ENCODE results near the gene ASMTL.
A peak's percentile ranks its signal among the peaks of the same experiment; 100 is the strongest.
"Not testable (repeated sequence)": the region's sequence is repeated elsewhere in the genome, so short reads cannot be mapped to it uniquely, and the experiment has no call there.

Gene ASMTL

DNA sequence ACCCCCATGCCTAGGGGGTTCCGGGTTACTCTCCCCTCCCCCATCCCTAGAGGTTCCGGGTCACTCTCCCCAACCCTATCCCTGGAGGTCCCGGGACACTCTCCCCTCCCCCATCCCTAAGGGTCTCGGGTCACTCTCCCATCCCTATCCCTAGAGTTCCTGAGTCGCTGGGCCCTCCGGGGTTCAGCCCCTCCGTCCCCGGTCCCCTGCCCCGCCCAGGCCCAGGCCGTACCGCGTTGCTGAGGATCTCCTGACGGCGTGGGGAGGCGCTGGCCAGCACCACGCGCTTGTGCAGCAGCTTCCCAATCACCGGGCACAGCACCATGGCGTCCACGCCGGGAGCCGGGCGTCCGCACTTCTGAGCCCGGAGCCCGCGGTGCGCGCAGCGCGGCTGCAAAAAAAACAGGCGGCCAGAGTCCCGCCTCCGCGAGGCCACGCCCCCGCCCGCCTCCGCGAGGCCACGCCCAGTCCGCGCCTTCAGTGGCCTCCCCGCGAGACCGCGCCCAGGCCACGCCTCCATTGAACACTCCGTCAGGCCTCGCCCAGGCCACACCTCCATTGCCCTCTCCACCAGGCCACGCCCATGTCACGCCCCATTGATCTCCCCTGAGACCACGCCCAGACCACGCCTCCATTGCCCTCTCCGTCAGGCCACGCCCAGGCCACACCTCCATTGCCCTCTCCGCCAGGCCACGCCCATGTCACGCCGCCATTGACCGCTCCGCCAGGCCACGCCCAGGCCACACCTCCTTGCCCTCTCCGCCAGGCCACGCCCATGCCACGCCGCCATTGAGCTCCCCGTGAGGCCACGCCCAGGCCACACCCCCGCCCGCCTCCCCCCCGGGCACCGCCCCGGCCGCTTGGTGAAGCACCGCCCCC is at the start of gene ASMTL:
Gene ASMTL, minus strand, starts transcription at position 394 of the 879 bp plus-strand sequence. Its CDS starts 69 bp downstream, at position 325.
- Mint-ChIP-seq H3K4me1 (peaks cover 39% of the 10 kb centered on the region), H3K27ac (ENCODE audit: low read depth) (peak within 1 kb of the TSS; percentile 85), H3K9me3 (peaks cover 16% of the 10 kb centered on the region), H3K36me3 (ENCODE audit: insufficient read depth) (peaks cover 29% of the 10 kb centered on the region), H3K4me3 (peak within 1 kb of the TSS; percentile 76), H3K27me3 (no peaks in the 10 kb centered on the region)
- ATAC-seq (replicated peaks; ENCODE audit: extremely low read depth, poor library complexity, severe bottlenecking) (peak; percentile 63), DNase-seq (ENCODE audit: low spot score in 2 of 2) (peak; percentile 100)

DNA sequence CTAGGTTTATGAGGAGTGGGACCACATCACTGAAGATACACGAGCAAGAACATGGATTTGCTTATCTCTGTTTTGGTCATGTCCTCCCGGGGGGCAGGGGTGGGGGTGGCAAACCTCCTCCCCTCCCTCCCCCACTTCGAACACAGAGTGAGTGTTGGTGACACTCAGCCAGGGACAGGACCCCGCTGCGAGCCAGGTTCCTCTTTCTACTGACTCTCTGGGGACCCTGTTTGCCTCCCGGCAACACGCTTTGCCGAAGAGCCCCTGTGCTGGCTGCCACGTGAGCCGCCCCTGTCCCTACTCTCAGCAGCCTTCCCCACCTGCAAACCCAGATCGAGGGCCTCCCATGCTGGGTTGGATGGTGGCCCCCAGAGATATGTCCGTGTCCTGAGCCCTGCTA is 49.5 kb upstream of the ASMTL start:
- peaks cover 35% of the 10 kb centered on the region for H3K4me1 Mint-ChIP-seq
- peak overlapping the region; percentile 95 for H3K27ac Mint-ChIP-seq (ENCODE audit: low read depth)
- ATAC-seq (replicated peaks; ENCODE audit: extremely low read depth, poor library complexity, severe bottlenecking): no peak
- peaks cover 68% of the 10 kb centered on the region for H3K36me3 Mint-ChIP-seq (ENCODE audit: insufficient read depth)
- DNase-seq (ENCODE audit: low spot score in 2 of 2): peak in 1 of 2 donors; percentile 9
- H3K4me3 Mint-ChIP-seq: peak overlapping the region; percentile 62
- H3K27me3 Mint-ChIP-seq: no peaks in the 10 kb centered on the region
- no peaks in the 10 kb centered on the region for H3K9me3 Mint-ChIP-seq

DNA sequence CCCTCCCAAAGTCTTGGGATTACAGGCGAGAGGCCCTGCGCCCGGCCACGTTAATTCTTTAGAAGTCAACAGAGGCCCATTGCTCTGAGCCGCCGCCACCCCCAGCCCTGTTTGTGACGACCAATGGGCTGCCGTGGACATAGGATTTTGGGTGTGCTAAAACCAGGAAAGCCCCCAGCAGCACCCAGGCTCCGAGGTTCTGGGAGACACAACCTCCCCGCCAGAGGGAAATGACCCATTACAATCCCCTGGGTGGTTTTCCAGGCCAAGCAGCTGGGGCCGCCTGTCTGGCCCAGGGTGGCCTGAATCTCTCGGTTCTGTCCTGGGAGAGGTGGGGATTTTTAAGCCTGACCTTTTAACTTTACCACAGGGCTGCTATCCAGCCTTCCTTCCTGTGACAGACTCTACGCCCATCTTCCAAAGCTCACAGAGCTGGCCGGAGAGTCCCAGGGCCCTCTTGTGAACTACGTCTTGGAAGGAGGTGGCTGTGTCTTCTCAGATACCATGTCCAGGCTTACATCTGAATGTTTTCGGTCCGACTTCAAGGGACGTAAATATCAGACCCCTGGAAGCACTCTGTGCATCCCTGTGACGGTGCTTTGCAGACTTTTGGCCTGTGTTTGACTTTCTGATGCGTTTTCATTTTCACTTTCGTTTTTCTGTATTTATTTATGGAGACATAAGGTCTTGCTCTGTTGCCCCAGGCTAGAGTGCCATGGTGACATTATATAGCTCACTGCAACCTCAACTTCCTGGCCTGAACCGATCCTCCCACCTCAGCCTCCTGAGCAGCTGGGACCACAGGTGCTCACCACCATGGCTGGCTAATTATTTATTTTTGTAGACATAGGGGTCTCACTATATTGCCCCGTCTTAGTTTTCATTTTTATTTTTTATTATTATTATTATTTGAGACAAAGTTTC is 48.3 kb upstream of the ASMTL start:
- H3K9me3 Mint-ChIP-seq: no peaks in the 10 kb centered on the region
- H3K27ac Mint-ChIP-seq (ENCODE audit: low read depth): peak overlapping the region; percentile 95
- ATAC-seq (replicated peaks; ENCODE audit: extremely low read depth, poor library complexity, severe bottlenecking): peak; percentile 72
- H3K36me3 Mint-ChIP-seq (ENCODE audit: insufficient read depth): peaks cover 64% of the 10 kb centered on the region
- H3K4me1 Mint-ChIP-seq: peaks cover 44% of the 10 kb centered on the region
- peak; percentile 12 to 39 for DNase-seq (ENCODE audit: low spot score in 2 of 2)
- H3K4me3 Mint-ChIP-seq: peak overlapping the region; percentile 62
- no peaks in the 10 kb centered on the region for H3K27me3 Mint-ChIP-seq

DNA sequence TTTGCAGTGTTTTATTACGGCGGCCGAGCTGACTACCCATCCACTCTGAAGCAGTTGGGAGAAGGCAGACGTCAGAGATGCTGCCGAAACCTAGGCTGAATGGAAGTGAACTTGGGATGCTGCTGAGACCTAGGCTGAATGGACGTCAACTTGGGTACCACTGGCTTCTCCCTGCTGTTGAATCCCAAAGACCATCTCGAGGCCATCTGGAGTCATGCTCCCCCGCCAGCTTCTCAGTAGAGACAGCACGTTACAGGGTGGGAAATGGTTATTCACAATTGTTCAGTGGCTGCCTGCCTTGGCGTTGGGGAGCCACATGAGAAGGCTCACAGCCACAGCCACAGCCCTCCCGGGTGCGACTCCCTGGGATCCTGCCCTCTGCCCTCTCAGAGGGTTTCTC is 43.4 kb upstream of the ASMTL start:
- peaks cover 11% of the 10 kb centered on the region for H3K9me3 Mint-ChIP-seq
- peak overlapping the region; percentile 93 for H3K27ac Mint-ChIP-seq (ENCODE audit: low read depth)
- no peak for ATAC-seq (replicated peaks; ENCODE audit: extremely low read depth, poor library complexity, severe bottlenecking)
- H3K36me3 Mint-ChIP-seq (ENCODE audit: insufficient read depth): peaks cover 74% of the 10 kb centered on the region
- no peak for DNase-seq (ENCODE audit: low spot score in 2 of 2)
- peaks cover 63% of the 10 kb centered on the region for H3K4me1 Mint-ChIP-seq
- H3K4me3 Mint-ChIP-seq: no peak overlapping the region
- H3K27me3 Mint-ChIP-seq: no peaks in the 10 kb centered on the region

DNA sequence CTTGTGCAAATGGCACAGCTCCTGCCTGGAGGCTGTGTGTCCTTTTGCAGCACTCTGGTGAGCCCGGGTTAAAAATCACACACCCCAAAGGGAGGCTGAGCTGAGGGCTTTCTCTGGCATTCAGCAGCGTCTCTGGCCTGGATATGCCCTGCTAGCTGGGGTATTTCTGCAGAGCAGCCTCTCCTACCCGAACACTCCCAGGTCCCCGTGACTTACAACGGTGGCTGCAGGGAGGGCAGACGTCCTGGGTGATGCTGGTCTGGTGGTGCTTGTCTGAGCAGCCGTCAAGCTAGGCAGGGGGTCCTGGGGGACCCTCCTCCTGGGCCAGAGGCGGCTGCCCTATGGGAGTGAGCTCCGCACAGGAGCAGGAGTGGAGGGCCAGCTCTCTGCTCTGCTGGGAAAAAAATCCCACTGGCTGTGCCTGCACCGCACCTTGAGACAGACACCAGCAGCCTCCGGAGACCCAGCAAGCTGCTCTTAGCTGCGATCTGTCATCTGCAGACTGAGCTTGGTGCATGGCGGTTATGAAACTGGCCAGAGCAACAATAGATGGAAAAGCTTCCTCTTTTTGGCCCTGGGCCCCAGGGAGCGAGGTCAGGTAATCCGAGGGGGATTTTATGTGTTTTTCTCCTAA is 41.3 kb upstream of the ASMTL start:
- Mint-ChIP-seq H3K4me1 (peaks cover 56% of the 10 kb centered on the region), H3K27me3 (no peaks in the 10 kb centered on the region), H3K9me3 (peaks cover 12% of the 10 kb centered on the region), H3K27ac (ENCODE audit: low read depth) (peak overlapping the region; percentile 61), H3K36me3 (ENCODE audit: insufficient read depth) (peaks cover 72% of the 10 kb centered on the region), H3K4me3 (peak overlapping the region; percentile 23)
- ATAC-seq (replicated peaks; ENCODE audit: extremely low read depth, poor library complexity, severe bottlenecking) (peak; percentile 35), DNase-seq (ENCODE audit: low spot score in 2 of 2) (no peak)

- Mint-ChIP-seq H3K36me3 (ENCODE audit: insufficient read depth) (peaks cover 73% of the 10 kb centered on the region), H3K27me3 (no peaks in the 10 kb centered on the region), H3K27ac (ENCODE audit: low read depth) (peak overlapping the region; percentile 61), H3K4me1 (peaks cover 57% of the 10 kb centered on the region), H3K9me3 (peaks cover 12% of the 10 kb centered on the region), H3K4me3 (peak overlapping the region; percentile 4)
- ATAC-seq (replicated peaks; ENCODE audit: extremely low read depth, poor library complexity, severe bottlenecking): peak; percentile 38
- no peak for DNase-seq (ENCODE audit: low spot score in 2 of 2)
These were observed 40.7 kb upstream of the ASMTL start for GRCh38 chrX:1493412-1493811.

GRCh38 chrX:1492421-1493012 is 39.8 kb upstream of the ASMTL start:
- Mint-ChIP-seq H3K4me1 (peaks cover 59% of the 10 kb centered on the region), H3K27ac (ENCODE audit: low read depth) (peak overlapping the region; percentile 61), H3K9me3 (peaks cover 12% of the 10 kb centered on the region), H3K4me3 (peak overlapping the region; percentile 4), H3K36me3 (ENCODE audit: insufficient read depth) (peaks cover 73% of the 10 kb centered on the region), H3K27me3 (no peaks in the 10 kb centered on the region)
- DNase-seq (ENCODE audit: low spot score in 2 of 2) (no peak), ATAC-seq (replicated peaks; ENCODE audit: extremely low read depth, poor library complexity, severe bottlenecking) (peak; percentile 9)

GRCh38 chrX:1491851-1492349 is 39.2 kb upstream of the ASMTL start:
- Mint-ChIP-seq H3K9me3 (peaks cover 12% of the 10 kb centered on the region), H3K4me1 (peaks cover 64% of the 10 kb centered on the region), H3K27ac (ENCODE audit: low read depth) (peak overlapping the region; percentile 61), H3K4me3 (peak overlapping the region; percentile 4), H3K36me3 (ENCODE audit: insufficient read depth) (peaks cover 74% of the 10 kb centered on the region), H3K27me3 (no peaks in the 10 kb centered on the region)
- ATAC-seq (replicated peaks; ENCODE audit: extremely low read depth, poor library complexity, severe bottlenecking): peak; percentile 75
- DNase-seq (ENCODE audit: low spot score in 2 of 2): peak in 1 of 2 donors; percentile 73

DNA sequence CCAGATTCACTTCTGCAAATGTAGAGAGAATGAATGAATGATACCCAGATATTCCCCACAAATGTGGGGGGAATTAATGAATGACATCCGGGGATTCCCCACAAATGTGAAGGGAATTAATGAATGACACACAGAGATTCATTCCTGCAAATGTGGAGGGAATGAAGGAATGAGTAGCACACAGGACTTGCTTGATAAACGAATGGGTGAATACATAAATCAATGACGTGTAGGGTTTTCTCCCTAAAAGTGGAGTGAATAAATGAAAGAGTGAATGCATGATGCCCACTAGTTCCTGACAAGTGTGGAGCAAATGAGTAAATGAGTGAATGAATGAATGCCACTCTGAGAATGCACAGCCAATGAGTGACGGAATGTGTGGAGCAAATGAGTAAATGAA is 38.5 kb upstream of the ASMTL start:
- H3K27me3 Mint-ChIP-seq; ATAC-seq (replicated peaks; ENCODE audit: extremely low read depth, poor library complexity, severe bottlenecking); DNase-seq (ENCODE audit: low spot score in 2 of 2): not testable (repeated sequence)
- peak overlapping the region; percentile 4 for H3K4me3 Mint-ChIP-seq
- H3K27ac Mint-ChIP-seq (ENCODE audit: low read depth): peak overlapping the region; percentile 61
- H3K4me1 Mint-ChIP-seq: peaks cover 62% of the 10 kb centered on the region
- H3K9me3 Mint-ChIP-seq: peaks cover 12% of the 10 kb centered on the region
- H3K36me3 Mint-ChIP-seq (ENCODE audit: insufficient read depth): peaks cover 76% of the 10 kb centered on the region

- H3K27me3 Mint-ChIP-seq; H3K4me3 Mint-ChIP-seq; ATAC-seq (replicated peaks; ENCODE audit: extremely low read depth, poor library complexity, severe bottlenecking); DNase-seq (ENCODE audit: low spot score in 2 of 2): not testable (repeated sequence)
- H3K4me1 Mint-ChIP-seq: peaks cover 58% of the 10 kb centered on the region
- peaks cover 12% of the 10 kb centered on the region for H3K9me3 Mint-ChIP-seq
- H3K27ac Mint-ChIP-seq (ENCODE audit: low read depth): peak overlapping the region; percentile 61
- H3K36me3 Mint-ChIP-seq (ENCODE audit: insufficient read depth): peaks cover 76% of the 10 kb centered on the region
These were observed 38.0 kb upstream of the ASMTL start for GRCh38 chrX:1490723-1491122.

DNA sequence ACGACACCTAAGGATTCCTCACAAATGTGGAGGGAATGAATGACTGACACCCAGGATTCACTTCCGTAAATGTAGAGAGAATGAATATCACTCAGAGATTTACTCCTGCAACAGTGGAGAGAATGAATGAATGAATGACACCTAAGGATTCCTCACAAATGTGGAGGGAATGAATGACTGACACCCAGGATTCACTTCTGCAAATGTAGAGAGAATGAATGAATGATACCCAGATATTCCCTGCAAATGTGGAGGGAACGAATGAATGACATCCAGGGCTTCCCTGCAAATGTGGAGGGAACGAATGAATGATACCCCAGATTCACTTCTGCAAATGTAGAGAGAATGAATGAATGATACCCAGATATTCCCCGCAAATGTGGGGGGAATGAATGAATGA is 36.6 kb upstream of the ASMTL start:
- H3K27ac Mint-ChIP-seq (ENCODE audit: low read depth): peak overlapping the region; percentile 71
- H3K4me1 Mint-ChIP-seq: peaks cover 55% of the 10 kb centered on the region
- not testable (repeated sequence) for H3K27me3 Mint-ChIP-seq; ATAC-seq (replicated peaks; ENCODE audit: extremely low read depth, poor library complexity, severe bottlenecking); DNase-seq (ENCODE audit: low spot score in 2 of 2)
- H3K36me3 Mint-ChIP-seq (ENCODE audit: insufficient read depth): peaks cover 75% of the 10 kb centered on the region
- peak overlapping the region; percentile 36 for H3K4me3 Mint-ChIP-seq
- H3K9me3 Mint-ChIP-seq: peaks cover 12% of the 10 kb centered on the region
